Spleen (tissue), 11 donors: ENCODE measurements around the gene KIAA0319L. TPM values are rescaled to one million over a fixed set of nuclear protein-coding genes. Genes with fewer than 3 reads are reported as not detected.

Experiments
- DNase-seq: peaks from one replicate; pipeline ENCODE4 v3.0.0-alpha.2; 2020
- H3K27ac ChIP-seq, 8 donors: fragments of 200-600 bp; sonication (generic) in 7 of 8; 1 replicate in 4 of 8; 2 replicates in 4 of 8; pipeline versions ENCODE4 v1.5.0 to v1.8.0; 2016 to 2021; ENCODE audit warnings: inconsistent platforms in 4 of 8, mild to moderate bottlenecking in 4 of 8, moderate library complexity in 1 of 8
- H3K27me3 ChIP-seq, 7 donors: fragments of 200-600 bp; sonication (generic) in 6 of 7; replicated peaks in 1 of 7; 1 replicate in 4 of 7; 2 replicates in 3 of 7; pipeline versions ENCODE4 v1.5.0 to v1.8.0; 2016 to 2021; ENCODE audit warnings: inconsistent platforms in 3 of 7, mild to moderate bottlenecking in 1 of 7
- H3K36me3 ChIP-seq, 6 donors: fragments of 200-600 bp; sonication (generic) in 5 of 6; 1 replicate in 4 of 6; 2 replicates in 2 of 6; pipeline versions ENCODE4 v1.5.0 to v1.8.0; 2016 to 2021; ENCODE audit warnings: inconsistent platforms in 2 of 6
- H3K4me1 ChIP-seq, 6 donors: fragments of 200-600 bp; sonication (generic) in 5 of 6; 1 replicate in 3 of 6; 2 replicates in 3 of 6; pipeline versions ENCODE4 v1.5.0 to v1.8.0; 2016 to 2021; ENCODE audit warnings: inconsistent platforms in 3 of 6
- H3K4me3 ChIP-seq, 8 donors: fragments of 200-600 bp; sonication (generic) in 7 of 8; 1 replicate in 4 of 8; 2 replicates in 4 of 8; pipeline versions ENCODE4 v1.5.0 to v1.8.0; 2016 to 2021; ENCODE audit warnings: inconsistent platforms in 4 of 8, mild to moderate bottlenecking in 4 of 8, moderate library complexity in 2 of 8
- H3K9me3 ChIP-seq, 8 donors: fragments of 200-600 bp; sonication (generic) in 7 of 8; 1 replicate in 4 of 8; 2 replicates in 4 of 8; pipeline versions ENCODE4 v1.5.0 to v1.8.0; 2016 to 2021; ENCODE audit warnings: inconsistent platforms in 4 of 8
- POLR2A ChIP-seq, 3 donors: fragments of 450-650 bp; IDR thresholded peaks; one replicate each; pipeline ENCODE4 v1.5.1; 2017; ENCODE audit warnings: antibody characterized with exemption in 3 of 3, mild to moderate bottlenecking in 1 of 3
- POLR2AphosphoS5 ChIP-seq, 3 donors: sonication (generic); formaldehyde crosslinking; IDR thresholded peaks; one replicate each; pipeline ENCODE4 v1.5.1; 2017; ENCODE audit warnings: antibody characterized with exemption in 3 of 3
- WGBS, 5 donors: extraction: QIAGEN DNeasy Blood & Tissue Kit in 3 of 5; methylation state at CpG; one replicate each; pipeline versions ENCODE4 v1.1.5 to v1.1.7; 2013 to 2018; 5-methylcytosine and 5-hydroxymethylcytosine counted together
- intact Hi-C: fragments of 100-400 bp; cut with DNase I; formaldehyde crosslinking; loops from one replicate; pipeline ENCODE4 v1.15.0; 2023; ENCODE audit warnings: low total_unique reads
- polyA plus RNA-seq, 3 donors: library from polyadenylated mRNA; stranded (reverse); fragments of 200-250 nt; gene quantifications; one replicate each; pipeline ENCODE4 v1.2.1, GENCODE V29; 2013
- total RNA-seq, 7 donors: library from RNA; depleted of rRNA in 3 of 7; stranded (reverse); fragments of >200 nt in 3 of 7; fragmentation: NEBNext Ultra II Directional in 4 of 7; extraction: Animal tissue kit (Norgen Biotek cat#: 25700) in 4 of 7; gene quantifications; one replicate each; pipeline versions ENCODE4 v1.1.0 to v1.2.1, GENCODE V29; 2016 to 2021
- TF ChIP-seq, protein P1 (sequence below), 11 experiments: fragments of 200-600 bp in 7 of 11; fragments of 450-650 bp in 4 of 11; sonication (generic) in 4 of 11; IDR thresholded peaks in 8 of 11; conservative IDR thresholded peaks in 3 of 11; 1 replicate in 7 of 11; 2 replicates in 4 of 11; pipeline versions ENCODE4 v1.4.0 to v1.8.0; 2016 to 2021; ENCODE audit warnings: antibody characterized with exemption in 11 of 11, inconsistent platforms in 4 of 11, mild to moderate bottlenecking in 1 of 11
- donor health status: healthy with polysubstance abuse.
- donor health status: DM: no; HTN: no; CAD: no; lungs with moderate emphysema.
- donor health status: DM: no; HTN: no; CAD: no.
- donor health status: Bipolar disorder and iron deficiency.
- donor health status: healthy.
- donor health status: DM: no; HTN: no; CAD: no.
- donor health status: DM: yes; HTN: yes; CAD: no.

The KIAA0319L gene
- total and polyA plus RNA-seq, 10 donors = 10.5 to 103 (median 66.9) TPM

DNA sequence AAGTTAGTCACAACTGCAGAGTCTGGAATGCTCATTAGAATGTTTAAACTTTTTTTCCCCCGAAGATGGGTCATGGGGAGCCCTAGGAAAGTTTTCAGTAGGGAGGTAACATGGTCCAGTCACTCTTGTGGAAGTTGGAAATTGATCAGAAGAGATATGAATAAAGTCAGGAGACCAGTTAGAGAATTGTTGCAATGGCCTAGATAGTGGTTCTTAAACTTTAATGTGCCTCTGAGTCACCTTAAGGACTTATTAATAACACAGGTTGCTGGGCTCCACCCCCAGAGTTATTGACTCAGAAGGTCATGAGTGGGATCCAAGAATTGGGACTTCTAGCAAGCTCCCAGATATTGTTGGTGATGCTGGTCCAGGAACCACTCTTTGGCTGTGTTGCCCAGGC lies 12.7 kb upstream of the KIAA0319L start:
- DNase-seq = no peak
- no peak overlapping the region for H3K27ac ChIP-seq
- H3K36me3 ChIP-seq = peaks cover 0 to 24% (median 4%) of the 10 kb centered on the region in 6 donors
- H3K27me3 ChIP-seq = peaks cover 0 to 35% (median 26%) of the 10 kb centered on the region in 7 donors
- WGBS, 5 donors = 82 to 95% (median 87%) methylated on average over 1 of the region's 1 CpG
- intact Hi-C loops = loop anchor here (5.0 kb wide), 2 partner anchors 147 to 202 kb away; partner anchors contain the start of gene C1orf216
- H3K9me3 ChIP-seq = no peaks in the 10 kb centered on the region
- H3K4me1 ChIP-seq = peaks cover 3 to 31% (median 12%) of the 10 kb centered on the region in 6 donors
- TF ChIP-seq POLR2AphosphoS5 (IDR thresholded peaks at IDR 0.05) = no peak
- no peak for TF ChIP-seq POLR2A (IDR thresholded peaks at IDR 0.05)
- TF ChIP-seq, protein P1, sequence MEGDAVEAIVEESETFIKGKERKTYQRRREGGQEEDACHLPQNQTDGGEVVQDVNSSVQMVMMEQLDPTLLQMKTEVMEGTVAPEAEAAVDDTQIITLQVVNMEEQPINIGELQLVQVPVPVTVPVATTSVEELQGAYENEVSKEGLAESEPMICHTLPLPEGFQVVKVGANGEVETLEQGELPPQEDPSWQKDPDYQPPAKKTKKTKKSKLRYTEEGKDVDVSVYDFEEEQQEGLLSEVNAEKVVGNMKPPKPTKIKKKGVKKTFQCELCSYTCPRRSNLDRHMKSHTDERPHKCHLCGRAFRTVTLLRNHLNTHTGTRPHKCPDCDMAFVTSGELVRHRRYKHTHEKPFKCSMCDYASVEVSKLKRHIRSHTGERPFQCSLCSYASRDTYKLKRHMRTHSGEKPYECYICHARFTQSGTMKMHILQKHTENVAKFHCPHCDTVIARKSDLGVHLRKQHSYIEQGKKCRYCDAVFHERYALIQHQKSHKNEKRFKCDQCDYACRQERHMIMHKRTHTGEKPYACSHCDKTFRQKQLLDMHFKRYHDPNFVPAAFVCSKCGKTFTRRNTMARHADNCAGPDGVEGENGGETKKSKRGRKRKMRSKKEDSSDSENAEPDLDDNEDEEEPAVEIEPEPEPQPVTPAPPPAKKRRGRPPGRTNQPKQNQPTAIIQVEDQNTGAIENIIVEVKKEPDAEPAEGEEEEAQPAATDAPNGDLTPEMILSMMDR (IDR thresholded peaks at IDR 0.05 in 8 of 11, conservative IDR thresholded peaks at IDR 0.05 in 3 of 11) = no peak
- no peak overlapping the region for H3K4me3 ChIP-seq

- peaks cover 3 to 34% (median 12%) of the 10 kb centered on the region in 6 donors for H3K4me1 ChIP-seq
- DNase-seq = peak; percentile 85
- H3K4me3 ChIP-seq = no peak overlapping the region
- H3K9me3 ChIP-seq = no peaks in the 10 kb centered on the region
- H3K27me3 ChIP-seq = peaks cover 0 to 25% (median 17%) of the 10 kb centered on the region in 7 donors
- H3K27ac ChIP-seq = no peak overlapping the region
- H3K36me3 ChIP-seq = peaks cover 0 to 31% (median 4%) of the 10 kb centered on the region in 6 donors
- WGBS, 5 donors = 24 to 29% (median 28%) methylated on average over 4 of the region's 4 CpGs
- TF ChIP-seq POLR2AphosphoS5 (IDR thresholded peaks at IDR 0.05) = peak in 1 of 3 donors; percentile 51
- TF ChIP-seq, protein P1 (IDR thresholded peaks at IDR 0.05 in 8 of 11, conservative IDR thresholded peaks at IDR 0.05 in 3 of 11) = peak; percentile 84 to 96 (median 89)
- TF ChIP-seq POLR2A (IDR thresholded peaks at IDR 0.05) = no peak
- intact Hi-C loops = loop anchor here (5.0 kb wide), 1 partner anchor 203 kb away; no protein-coding TSS in a partner anchor
Measured at GRCh38 chr1:35568975-35569395, 11.8 kb upstream of the KIAA0319L start.

- no peak for DNase-seq
- intact Hi-C loops = loop anchor here (5.0 kb wide), 1 partner anchor 204 kb away; no protein-coding TSS in a partner anchor
Measured at GRCh38 chr1:35567947-35568558, 10.8 kb upstream of the KIAA0319L start.

More at GRCh38 chr1:35567947-35568558, 10.8 kb upstream of the KIAA0319L start:
- Histone ChIP-seq H3K9me3 (no peaks in the 10 kb centered on the region), H3K36me3 (peaks cover 0 to 40% (median 6%) of the 10 kb centered on the region in 6 donors), H3K4me3 (no peak overlapping the region), H3K27me3 (peaks cover 0 to 16% (median 8%) of the 10 kb centered on the region in 7 donors), H3K4me1 (peaks cover 3 to 33% (median 6%) of the 10 kb centered on the region in 6 donors), H3K27ac (no peak overlapping the region)
- 74 to 86% (median 85%) methylated on average over 9 of the region's 9 CpGs for WGBS, 5 donors
- TF ChIP-seq, protein P1 (IDR thresholded peaks at IDR 0.05 in 8 of 11, conservative IDR thresholded peaks at IDR 0.05 in 3 of 11) = no peak
- no peak for TF ChIP-seq POLR2A (IDR thresholded peaks at IDR 0.05)
- no peak for TF ChIP-seq POLR2AphosphoS5 (IDR thresholded peaks at IDR 0.05)
